Dedifferentiated amniotic fluid mesenchymal stem cell (primary cell): ENCODE measurements around the gene PIK3IP1.

Experiments
- DNase-seq: peaks from one replicate; pipeline ENCODE4 v3.0.0-alpha.2; 2016; ENCODE audit errors: extremely low spot score

Gene PIK3IP1

GRCh38 chr22:31308181-31308580, 15.9 kb upstream of the PIK3IP1 start:
- DNase-seq, result no peak

GRCh38 chr22:31305194-31305593, 12.9 kb upstream of the PIK3IP1 start:
- DNase-seq, result no peak

GRCh38 chr22:31302537-31302936, 10.2 kb upstream of the PIK3IP1 start:
- DNase-seq, result no peak

- DNase-seq, result no peak
Measured at GRCh38 chr22:31302006-31302405, 9.7 kb upstream of the PIK3IP1 start.

GRCh38 chr22:31300896-31301295, 8.6 kb upstream of the PIK3IP1 start:
- DNase-seq, result no peak

- no peak for DNase-seq
Measured at GRCh38 chr22:31295831-31296657, 3.8 kb upstream of the PIK3IP1 start.

- no peak for DNase-seq
Measured at GRCh38 chr22:31295360-31295759, 3.1 kb upstream of the PIK3IP1 start.

- no peak for DNase-seq
Measured at GRCh38 chr22:31291481-31292235, 630 bp downstream of the PIK3IP1 start.

GRCh38 chr22:31290494-31291471, 1.5 kb downstream of the PIK3IP1 start:
- peak; percentile 87 for DNase-seq

- no peak for DNase-seq
Measured at GRCh38 chr22:31289344-31289743, 2.9 kb downstream of the PIK3IP1 start.

GRCh38 chr22:31288496-31289240, 3.6 kb downstream of the PIK3IP1 start:
- no peak for DNase-seq

- DNase-seq, result no peak
Measured at GRCh38 chr22:31287818-31288495, 4.3 kb downstream of the PIK3IP1 start.

GRCh38 chr22:31286360-31287255, 5.7 kb downstream of the PIK3IP1 start:
- DNase-seq, result no peak

- DNase-seq, result no peak
Measured at GRCh38 chr22:31284281-31285155, 7.8 kb downstream of the PIK3IP1 start.

- DNase-seq, result no peak
Measured at GRCh38 chr22:31282748-31283468, 9.4 kb downstream of the PIK3IP1 start.

GRCh38 chr22:31281733-31282132, 10.6 kb downstream of the PIK3IP1 start:
- no peak for DNase-seq

- no peak for DNase-seq
Measured at GRCh38 chr22:31279821-31280505, 12.3 kb downstream of the PIK3IP1 start.
